Lower leg skin (tissue), 4 donors: ENCODE measurements around the gene PDCL3. TPM values are rescaled to one million over a fixed set of nuclear protein-coding genes. Genes with fewer than 3 reads are reported as not detected.

ENCODE experiments used
- DNase-seq, 2 donors: peaks; one replicate each; pipeline ENCODE4 v3.0.0-alpha.2; 2019; ENCODE audit warnings: low spot score in 2 of 2
- H3K4me3 ChIP-seq: fragments of 200-600 bp; sonication (generic); 2 replicates; pipeline ENCODE4 v1.5.1; 2017; ENCODE audit warnings: mild to moderate bottlenecking, low read depth; ENCODE audit not compliant: poor library complexity, severe bottlenecking
- CTCF ChIP-seq, 3 donors: fragments of 450-650 bp; IDR thresholded peaks; one replicate each; pipeline ENCODE4 v1.5.1; 2016; ENCODE audit warnings: antibody characterized with exemption in 3 of 3, mild to moderate bottlenecking in 3 of 3, moderate library complexity in 2 of 3
- POLR2A ChIP-seq, 2 donors: fragments of 450-650 bp; IDR thresholded peaks; one replicate each; pipeline ENCODE4 v1.6.1; 2016 to 2017; ENCODE audit warnings: antibody characterized with exemption in 2 of 2, mild to moderate bottlenecking in 1 of 2, moderate library complexity in 1 of 2
- WGBS, 2 donors: methylation state at CpG; one replicate each; pipeline ENCODE4 v1.1.5; 2018; 5-methylcytosine and 5-hydroxymethylcytosine counted together
- intact Hi-C: fragments of 100-400 bp; cut with DNase I; formaldehyde crosslinking; loops from one replicate; pipeline ENCODE4 v1.15.0; 2023; ENCODE audit warnings: low total_unique reads
- total RNA-seq, 4 donors: library from RNA; depleted of rRNA; stranded (reverse); fragments of >200 nt; gene quantifications; one replicate each; pipeline ENCODE4 v1.1.0, GENCODE V29; 2016

PDCL3 gene
- total RNA-seq, 4 donors from 2014 or later, result 14.9 to 20.5 (median 16.2) TPM

DNA sequence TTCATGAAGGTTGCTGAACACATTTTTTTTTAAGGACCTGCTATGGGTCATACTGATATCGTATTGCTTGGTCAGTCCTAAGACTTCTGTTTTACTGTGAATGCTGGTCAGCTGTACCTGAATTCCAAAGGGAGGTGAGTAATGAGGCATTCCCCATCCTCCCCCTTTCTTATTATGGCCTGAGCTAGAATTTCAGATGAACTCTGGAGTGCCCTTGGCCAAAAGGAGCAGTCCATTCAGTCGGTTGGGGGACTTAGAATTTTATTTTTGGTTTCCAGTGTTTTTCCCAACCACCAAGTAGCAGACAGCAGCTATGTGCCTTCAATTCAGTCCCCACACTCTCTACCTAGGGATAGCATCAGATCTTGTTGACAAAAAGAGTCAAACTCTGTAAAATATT lies 26.9 kb upstream of the PDCL3 start:
- intact Hi-C loops, result no loop called here
- H3K4me3 ChIP-seq, result no peak overlapping the region
- DNase-seq, result no peak
- TF ChIP-seq POLR2A (IDR thresholded peaks at IDR 0.05), result no peak
- TF ChIP-seq CTCF (IDR thresholded peaks at IDR 0.05), result no peak
- 71 to 76% methylated on average over 2 of the region's 2 CpGs for WGBS, 2 donors

DNA sequence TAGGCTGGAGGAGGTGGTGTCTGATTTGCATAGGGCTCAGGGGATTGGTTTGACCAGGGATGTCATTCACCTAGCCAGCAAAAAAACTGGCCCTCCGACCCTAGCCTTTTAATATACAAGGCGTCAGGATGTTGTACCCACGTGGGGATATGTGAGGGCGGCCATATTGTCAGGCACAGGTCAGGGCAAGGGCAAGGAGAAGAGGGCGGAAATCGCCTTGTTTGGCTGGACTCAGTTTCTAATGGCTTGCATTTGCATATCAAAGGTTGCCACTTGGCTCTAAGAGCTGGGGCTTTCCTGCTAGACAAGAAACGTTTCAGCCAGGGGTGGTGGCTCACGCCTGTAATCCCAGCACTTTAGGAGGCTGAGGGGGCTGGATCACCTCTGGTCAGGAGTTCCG lies 24.9 kb upstream of the PDCL3 start:
- TF ChIP-seq CTCF (IDR thresholded peaks at IDR 0.05), result no peak
- TF ChIP-seq POLR2A (IDR thresholded peaks at IDR 0.05), result no peak
- WGBS, 2 donors, result 66 to 69% methylated on average over 9 of the region's 9 CpGs
- H3K4me3 ChIP-seq, result no peak overlapping the region
- DNase-seq, result no peak
- intact Hi-C loops, result no loop called here

DNA sequence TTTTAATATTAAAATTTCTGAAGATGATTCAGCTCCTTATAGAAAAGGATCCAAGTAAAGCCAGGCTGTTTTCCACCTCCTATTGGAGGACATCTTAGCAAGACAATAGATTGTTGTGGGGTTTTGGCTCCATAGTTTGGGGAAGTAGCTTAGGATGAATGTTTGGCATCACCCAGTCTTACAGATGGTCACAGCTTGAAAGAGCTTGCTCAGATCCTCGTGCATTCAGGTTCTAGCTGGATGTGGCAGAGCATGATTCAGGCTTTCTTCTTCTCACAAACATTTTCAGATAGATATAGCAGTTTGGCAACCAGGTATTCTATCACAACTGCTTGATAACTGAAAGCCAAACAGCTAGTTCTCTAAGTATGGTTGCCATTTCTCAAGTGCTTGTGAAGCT lies 23.6 kb upstream of the PDCL3 start:
- no peak for DNase-seq
- 48 to 61% methylated on average over 1 of the region's 1 CpG for WGBS, 2 donors
- intact Hi-C loops, result no loop called here
- TF ChIP-seq CTCF (IDR thresholded peaks at IDR 0.05) (no peak), POLR2A (IDR thresholded peaks at IDR 0.05) (no peak)
- no peak overlapping the region for H3K4me3 ChIP-seq

GRCh38 chr2:100541404-100541803 lies 21.4 kb upstream of the PDCL3 start:
- no peak for TF ChIP-seq POLR2A (IDR thresholded peaks at IDR 0.05)
- TF ChIP-seq CTCF (IDR thresholded peaks at IDR 0.05), result no peak
- DNase-seq, result no peak
- intact Hi-C loops, result no loop called here
- 54 to 64% methylated on average over 3 of the region's 3 CpGs for WGBS, 2 donors
- no peak overlapping the region for H3K4me3 ChIP-seq

DNA sequence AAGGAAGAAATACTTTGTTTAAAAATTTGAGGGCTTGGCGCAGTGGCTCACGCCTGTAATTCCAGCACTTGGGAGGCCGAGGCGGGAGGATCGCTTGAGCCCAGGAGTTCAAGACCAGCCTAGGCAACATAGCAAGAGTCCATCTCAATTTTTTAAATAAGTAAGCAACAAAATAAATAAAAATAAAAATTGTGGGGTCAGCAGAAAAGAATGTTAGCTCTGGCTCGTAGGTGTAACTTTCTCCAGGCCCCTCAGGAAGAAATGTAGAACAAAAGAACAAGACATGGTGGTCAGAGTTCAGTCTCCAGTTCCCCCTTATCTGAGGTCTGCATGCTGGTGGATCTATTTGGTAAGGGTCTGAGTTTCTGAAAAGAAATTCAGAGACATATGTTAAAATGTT lies 20.4 kb upstream of the PDCL3 start:
- no peak for DNase-seq
- H3K4me3 ChIP-seq, result no peak overlapping the region
- 93 to 96% methylated on average over 6 of the region's 6 CpGs for WGBS, 2 donors
- intact Hi-C loops, result no loop called here
- TF ChIP-seq POLR2A (IDR thresholded peaks at IDR 0.05) (no peak), CTCF (IDR thresholded peaks at IDR 0.05) (no peak)

DNA sequence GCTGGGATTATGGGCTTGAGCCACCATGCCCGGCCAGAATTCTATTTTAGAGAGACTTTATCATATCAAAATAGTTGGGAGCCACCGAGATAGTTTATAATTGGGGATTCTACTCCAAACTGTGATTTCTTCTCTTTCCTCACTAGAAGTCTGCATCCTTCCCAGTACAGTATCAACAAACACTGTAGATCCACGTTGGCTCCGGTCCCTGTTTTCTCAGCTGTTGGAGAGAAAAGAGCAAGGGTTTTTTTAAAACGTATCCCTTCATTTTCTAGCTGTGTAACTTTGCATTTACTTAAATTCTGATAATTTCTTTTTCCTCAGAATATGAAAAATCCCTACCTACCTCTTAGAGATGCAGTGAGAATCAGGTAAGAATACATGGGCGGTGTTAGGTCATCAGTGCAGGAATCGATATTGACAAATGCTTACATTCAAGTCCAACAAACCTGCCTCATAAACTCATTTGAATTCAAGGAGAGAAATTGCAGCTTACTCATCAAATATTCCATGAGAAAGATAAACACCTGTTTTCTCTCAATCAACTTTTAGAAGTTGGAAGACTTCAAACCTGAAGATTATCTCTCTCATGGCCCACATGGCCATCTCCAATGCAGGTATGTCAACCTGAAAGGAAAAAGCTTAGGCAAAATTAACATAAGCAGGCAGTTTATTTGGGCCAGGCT lies 17.7 kb upstream of the PDCL3 start:
- H3K4me3 ChIP-seq, result no peak overlapping the region
- 77 to 80% methylated on average over 7 of the region's 7 CpGs for WGBS, 2 donors
- TF ChIP-seq CTCF (IDR thresholded peaks at IDR 0.05) (no peak), POLR2A (IDR thresholded peaks at IDR 0.05) (no peak)
- DNase-seq, result no peak
- intact Hi-C loops, result no loop called here
